Endodermal cell (in vitro differentiated cells): ENCODE data around the gene PDE6B. TPM values are rescaled to one million over a fixed set of nuclear protein-coding genes. Genes with fewer than 3 reads are reported as not detected.

ENCODE experiments used
- DNase-seq: peaks from one replicate; pipeline ENCODE4 v3.0.0-alpha.2; 2017
- H3K27ac ChIP-seq: 2 replicates; pipeline ENCODE4 v1.5.1; 2013; ENCODE audit warnings: mild to moderate bottlenecking, low read depth, low read length, moderate library complexity
- H3K27me3 ChIP-seq: 2 replicates; pipeline ENCODE4 v1.6.1; 2013; ENCODE audit warnings: mild to moderate bottlenecking, low read length, moderate library complexity; ENCODE audit not compliant: insufficient read depth, control insufficient read depth, poor library complexity, severe bottlenecking
- H3K36me3 ChIP-seq: 2 replicates; pipeline ENCODE4 v1.7.0; 2013; ENCODE audit warnings: mild to moderate bottlenecking, low read length, moderate library complexity; ENCODE audit not compliant: control insufficient read depth, insufficient read depth
- H3K4me1 ChIP-seq: one replicate; pipeline ENCODE4 v1.7.0; 2013; ENCODE audit warnings: low read length; ENCODE audit not compliant: control insufficient read depth, insufficient read depth
- H3K4me3 ChIP-seq: 2 replicates; pipeline ENCODE4 v1.5.1; 2013; ENCODE audit warnings: mild to moderate bottlenecking, low read length, moderate library complexity
- H3K9ac ChIP-seq: 2 replicates; pipeline ENCODE4 v1.6.1; 2013; ENCODE audit warnings: mild to moderate bottlenecking, low read length, moderate library complexity; ENCODE audit not compliant: poor library complexity, severe bottlenecking; ENCODE audit errors: extremely low read depth
- H3K9me3 ChIP-seq: 2 replicates; pipeline ENCODE4 v1.6.1; 2013; ENCODE audit warnings: mild to moderate bottlenecking, low read length, moderate library complexity; ENCODE audit not compliant: control insufficient read depth
- H3K27ac Mint-ChIP-seq: 2 replicates; pipeline ENCODE4 v1.8.0; 2020; ENCODE audit warnings: mixed read lengths
- H3K27me3 Mint-ChIP-seq: 2 replicates; pipeline ENCODE4 v1.8.0; 2021; ENCODE audit warnings: mild to moderate bottlenecking, mixed read lengths; ENCODE audit not compliant: insufficient read depth
- H3K36me3 Mint-ChIP-seq: 2 replicates; pipeline ENCODE4 v1.8.0; 2020; ENCODE audit warnings: low read depth, mixed read lengths
- H3K4me1 Mint-ChIP-seq: 2 replicates; pipeline ENCODE4 v1.8.0; 2020; ENCODE audit warnings: mixed read lengths
- H3K4me3 Mint-ChIP-seq: 2 replicates; pipeline ENCODE4 v1.8.0; 2020; ENCODE audit warnings: mild to moderate bottlenecking, moderate library complexity, mixed read lengths
- H3K9me3 Mint-ChIP-seq: 2 replicates; pipeline ENCODE4 v1.8.0; 2020; ENCODE audit warnings: mild to moderate bottlenecking, mixed read lengths
- CTCF ChIP-seq: fragments of 200-600 bp; sonication (generic); conservative IDR thresholded peaks from 2 replicates; pipeline ENCODE4 v1.5.0; 2021; ENCODE audit warnings: antibody characterized with exemption, mild to moderate bottlenecking
- WGBS, 2 experiments: methylation state at CpG; one replicate each; pipeline versions ENCODE4 v1.1.5 to v1.1.7; 2013; ENCODE audit warnings: missing lambda C conversion rate in 2 of 2, mixed read lengths in 1 of 2; ENCODE audit not compliant: insufficient coverage in 1 of 2, insufficient read length in 1 of 2; 5-methylcytosine and 5-hydroxymethylcytosine counted together
- total RNA-seq, 2 donors: library from RNA; stranded (reverse); fragmentation: NEBNext Ultra II Directional in 1 of 2; extraction: Animal tissue kit (Norgen Biotek cat#: 25700) in 1 of 2; gene quantifications; 2 replicates in 1 of 2; 3 replicates in 1 of 2; pipeline ENCODE4 v1.2.1, GENCODE V29; 2021

The PDE6B gene
- total RNA-seq, 2 donors from 2014 or later, result 12.4 to 14.6 TPM

GRCh38 chr4:601612-602558 is 23.5 kb upstream of the PDE6B start:
- no peak overlapping the region for H3K27ac Mint-ChIP-seq
- Histone ChIP-seq H3K4me1 (no peaks in the 10 kb centered on the region), H3K4me3 (no peak overlapping the region), H3K27ac (no peak overlapping the region), H3K36me3 (no peaks in the 10 kb centered on the region), H3K9me3 (no peaks in the 10 kb centered on the region), H3K9ac (no peak overlapping the region), H3K27me3 (no peaks in the 10 kb centered on the region)
- H3K4me1 Mint-ChIP-seq, result no peaks in the 10 kb centered on the region
- H3K4me3 Mint-ChIP-seq, result no peak overlapping the region
- no peak for DNase-seq
- H3K36me3 Mint-ChIP-seq, result no peaks in the 10 kb centered on the region
- no peak for TF ChIP-seq CTCF
- no peaks in the 10 kb centered on the region for H3K9me3 Mint-ChIP-seq
- H3K27me3 Mint-ChIP-seq, result peaks cover 19% of the 10 kb centered on the region
- WGBS, 2 experiments, result 88 to 91% methylated on average over 11 to 24 of the region's 24 CpGs

- no peak overlapping the region for H3K4me3 Mint-ChIP-seq
- Histone ChIP-seq H3K9me3 (no peaks in the 10 kb centered on the region), H3K36me3 (no peaks in the 10 kb centered on the region), H3K27me3 (no peaks in the 10 kb centered on the region), H3K4me1 (no peaks in the 10 kb centered on the region), H3K4me3 (no peak overlapping the region), H3K9ac (no peak overlapping the region), H3K27ac (no peak overlapping the region)
- peak; percentile 95 for TF ChIP-seq CTCF
- DNase-seq, result peak; percentile 99
- WGBS, 2 experiments, result 30 to 32% methylated on average over 7 to 8 of the region's 8 CpGs
- H3K4me1 Mint-ChIP-seq, result no peaks in the 10 kb centered on the region
- no peaks in the 10 kb centered on the region for H3K9me3 Mint-ChIP-seq
- H3K27ac Mint-ChIP-seq, result no peak overlapping the region
- no peaks in the 10 kb centered on the region for H3K36me3 Mint-ChIP-seq
- H3K27me3 Mint-ChIP-seq, result peaks cover 15% of the 10 kb centered on the region
These were observed 22.8 kb upstream of the PDE6B start for GRCh38 chr4:602559-602942.

GRCh38 chr4:604131-604530 is 21.2 kb upstream of the PDE6B start:
- Mint-ChIP-seq H3K27me3 (peaks cover 16% of the 10 kb centered on the region), H3K4me1 (no peaks in the 10 kb centered on the region), H3K36me3 (no peaks in the 10 kb centered on the region), H3K4me3 (no peak overlapping the region), H3K9me3 (no peaks in the 10 kb centered on the region), H3K27ac (no peak overlapping the region)
- 95% methylated on average over 2 of the region's 3 CpGs; no CpG with 5 or more reads in 1 of the 2 experiments for WGBS, 2 experiments
- Histone ChIP-seq H3K9ac (no peak overlapping the region), H3K36me3 (no peaks in the 10 kb centered on the region), H3K4me1 (no peaks in the 10 kb centered on the region), H3K4me3 (no peak overlapping the region), H3K27me3 (no peaks in the 10 kb centered on the region), H3K9me3 (no peaks in the 10 kb centered on the region), H3K27ac (no peak overlapping the region)
- no peak for TF ChIP-seq CTCF
- DNase-seq, result no peak
